Endothelial cell (in vitro differentiated cells): ENCODE measurements around the gene UMPS. TPM values are rescaled to one million over a fixed set of nuclear protein-coding genes. Genes with fewer than 3 reads are reported as not detected.
A peak's percentile ranks its signal among the peaks of the same experiment; 100 is the strongest.

Experiments used
- DNase-seq: peaks from one replicate; pipeline ENCODE4 v3.0.0; 2021; ENCODE audit warnings: low spot score
- H3K27ac Mint-ChIP-seq: one replicate; pipeline ENCODE4 v1.8.0; 2021; ENCODE audit warnings: mixed read lengths, inconsistent platforms; ENCODE audit not compliant: unreplicated experiment
- H3K27me3 Mint-ChIP-seq: one replicate; pipeline ENCODE4 v1.8.0; 2021; ENCODE audit warnings: mild to moderate bottlenecking, moderate library complexity, mixed read lengths, inconsistent platforms; ENCODE audit not compliant: unreplicated experiment
- H3K36me3 Mint-ChIP-seq: one replicate; pipeline ENCODE4 v1.8.0; 2021; ENCODE audit warnings: mild to moderate bottlenecking, low read depth, mixed read lengths, inconsistent platforms; ENCODE audit not compliant: unreplicated experiment
- H3K4me1 Mint-ChIP-seq: one replicate; pipeline ENCODE4 v1.8.0; 2021; ENCODE audit warnings: mild to moderate bottlenecking, mixed read lengths, inconsistent platforms; ENCODE audit not compliant: unreplicated experiment
- H3K4me3 Mint-ChIP-seq: one replicate; pipeline ENCODE4 v1.8.0; 2021; ENCODE audit warnings: mild to moderate bottlenecking, mixed read lengths, inconsistent platforms; ENCODE audit not compliant: unreplicated experiment
- H3K9me3 Mint-ChIP-seq: one replicate; pipeline ENCODE4 v1.8.0; 2021; ENCODE audit warnings: mixed read lengths, inconsistent platforms; ENCODE audit not compliant: unreplicated experiment
- total RNA-seq: library from RNA; stranded (reverse); fragmentation: NEBNext Ultra II Directional; extraction: Animal tissue kit (Norgen Biotek cat#: 25700); gene quantifications from one replicate; pipeline ENCODE4 v1.2.1, GENCODE V29; 2021; ENCODE audit not compliant: unreplicated experiment
- TF ChIP-seq, protein P1 (sequence below): fragments of 200-600 bp; sonication (generic); IDR thresholded peaks from one replicate; pipeline ENCODE4 v1.5.0; 2021; ENCODE audit warnings: antibody characterized with exemption; ENCODE audit not compliant: unreplicated experiment

The UMPS gene
- total RNA-seq, 1 donor from 2014 or later: 27.1 TPM

- TF ChIP-seq, protein P1, sequence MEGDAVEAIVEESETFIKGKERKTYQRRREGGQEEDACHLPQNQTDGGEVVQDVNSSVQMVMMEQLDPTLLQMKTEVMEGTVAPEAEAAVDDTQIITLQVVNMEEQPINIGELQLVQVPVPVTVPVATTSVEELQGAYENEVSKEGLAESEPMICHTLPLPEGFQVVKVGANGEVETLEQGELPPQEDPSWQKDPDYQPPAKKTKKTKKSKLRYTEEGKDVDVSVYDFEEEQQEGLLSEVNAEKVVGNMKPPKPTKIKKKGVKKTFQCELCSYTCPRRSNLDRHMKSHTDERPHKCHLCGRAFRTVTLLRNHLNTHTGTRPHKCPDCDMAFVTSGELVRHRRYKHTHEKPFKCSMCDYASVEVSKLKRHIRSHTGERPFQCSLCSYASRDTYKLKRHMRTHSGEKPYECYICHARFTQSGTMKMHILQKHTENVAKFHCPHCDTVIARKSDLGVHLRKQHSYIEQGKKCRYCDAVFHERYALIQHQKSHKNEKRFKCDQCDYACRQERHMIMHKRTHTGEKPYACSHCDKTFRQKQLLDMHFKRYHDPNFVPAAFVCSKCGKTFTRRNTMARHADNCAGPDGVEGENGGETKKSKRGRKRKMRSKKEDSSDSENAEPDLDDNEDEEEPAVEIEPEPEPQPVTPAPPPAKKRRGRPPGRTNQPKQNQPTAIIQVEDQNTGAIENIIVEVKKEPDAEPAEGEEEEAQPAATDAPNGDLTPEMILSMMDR: no peak
- Mint-ChIP-seq H3K4me1 (peaks cover 8% of the 10 kb centered on the region), H3K4me3 (no peak overlapping the region), H3K36me3 (no peaks in the 10 kb centered on the region), H3K27ac (no peak overlapping the region), H3K9me3 (no peaks in the 10 kb centered on the region), H3K27me3 (peaks cover 4% of the 10 kb centered on the region)
- no peak for DNase-seq
These were observed 30.3 kb downstream of the UMPS start for GRCh38 chr3:124760601-124761000.

GRCh38 chr3:124761250-124761796, 31.1 kb downstream of the UMPS start:
- peaks cover 8% of the 10 kb centered on the region for H3K4me1 Mint-ChIP-seq
- H3K27ac Mint-ChIP-seq: no peak overlapping the region

GRCh38 chr3:124761935-124762660, 31.8 kb downstream of the UMPS start:
- Mint-ChIP-seq H3K9me3 (no peaks in the 10 kb centered on the region), H3K27ac (no peak overlapping the region), H3K36me3 (peaks cover 9% of the 10 kb centered on the region), H3K4me1 (peaks cover 8% of the 10 kb centered on the region), H3K27me3 (peaks cover 4% of the 10 kb centered on the region), H3K4me3 (no peak overlapping the region)
- TF ChIP-seq, protein P1: no peak
- no peak for DNase-seq

More at GRCh38 chr3:124761250-124761796, 31.1 kb downstream of the UMPS start:
- Mint-ChIP-seq H3K27me3 (peaks cover 4% of the 10 kb centered on the region), H3K9me3 (no peaks in the 10 kb centered on the region), H3K36me3 (peaks cover 4% of the 10 kb centered on the region), H3K4me3 (no peak overlapping the region)
- DNase-seq: peak; percentile 81
- TF ChIP-seq, protein P1: peak; percentile 93

GRCh38 chr3:124762661-124763011, 32.4 kb downstream of the UMPS start:
- peaks cover 8% of the 10 kb centered on the region for H3K4me1 Mint-ChIP-seq
- no peak overlapping the region for H3K4me3 Mint-ChIP-seq
- H3K9me3 Mint-ChIP-seq: no peaks in the 10 kb centered on the region
- peaks cover 13% of the 10 kb centered on the region for H3K36me3 Mint-ChIP-seq
- no peak overlapping the region for H3K27ac Mint-ChIP-seq
- TF ChIP-seq, protein P1: no peak
- DNase-seq: no peak
- peaks cover 4% of the 10 kb centered on the region for H3K27me3 Mint-ChIP-seq

DNA sequence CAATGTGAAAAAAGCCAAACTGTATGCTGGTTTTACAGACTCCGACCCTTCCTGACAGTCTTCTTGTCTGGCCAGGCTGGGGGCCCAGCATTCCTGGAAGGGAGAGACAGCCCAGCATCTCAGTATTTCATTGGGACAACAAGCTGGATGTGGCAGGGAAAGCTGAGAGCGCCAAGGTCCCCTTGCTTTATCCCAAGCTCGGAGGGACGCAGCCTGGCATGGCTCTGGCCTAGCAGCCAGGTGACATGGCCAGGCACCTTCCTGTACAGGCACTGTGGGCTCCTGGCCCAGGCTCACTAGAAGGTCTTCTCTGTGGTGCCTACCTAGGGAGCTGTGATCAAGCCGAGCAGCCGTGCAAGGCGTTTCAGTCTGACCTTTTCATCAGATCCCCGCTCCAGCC, 33.0 kb downstream of the UMPS start:
- Mint-ChIP-seq H3K36me3 (peaks cover 13% of the 10 kb centered on the region), H3K27ac (no peak overlapping the region), H3K4me1 (peaks cover 8% of the 10 kb centered on the region), H3K9me3 (no peaks in the 10 kb centered on the region), H3K4me3 (no peak overlapping the region), H3K27me3 (peaks cover 1% of the 10 kb centered on the region)
- TF ChIP-seq, protein P1: no peak
- no peak for DNase-seq
